SK-N-SH (cell line): ENCODE data around the gene ITGA2. TPM values are rescaled to one million over a fixed set of nuclear protein-coding genes. Genes with fewer than 3 reads are reported as not detected.

Experiments used
- CTCF ChIA-PET: fragments of 300-600, 350-600 bp; formaldehyde crosslinking; extraction: SDS; loops from one replicate; lab custom pipeline; 2021; lab: Yijun Ruan, JAX
- POLR2A ChIA-PET: fragments of 350-600 bp; sonication (Branson Sonifier 250); formaldehyde crosslinking; extraction: SDS; loops from one replicate; lab custom pipeline; 2020; ENCODE audit warnings: antibody characterized with exemption, inconsistent platforms; lab: Yijun Ruan, JAX
- DNase-seq: peaks from one replicate; pipeline ENCODE4 v3.0.0; 2012
- H2AFZ ChIP-seq: fragments of 200-600 bp; sonication (generic); 2 replicates; pipeline ENCODE4 v1.8.1; 2016; ENCODE audit warnings: antibody characterized with exemption, mild to moderate bottlenecking, low read depth
- H3F3A ChIP-seq: fragments of 200-600 bp; sonication (generic); replicated peaks from 2 replicates; pipeline ENCODE3; 2016; ENCODE audit warnings: antibody characterized with exemption, mild to moderate bottlenecking; ENCODE audit not compliant: insufficient read depth
- H3K27ac ChIP-seq, 2 experiments: fragments of 200-500 bp in 1 of 2; fragments of 200-600 bp in 1 of 2; sonication (Bioruptor generic) in 1 of 2; sonication (generic), shearing (Covaris generic) in 1 of 2; 2 replicates each; pipeline versions ENCODE4 v1.5.1 to v1.6.1; 2014 to 2016; ENCODE audit warnings: low read depth in 2 of 2, inconsistent platforms in 1 of 2, low read length in 1 of 2, mild to moderate bottlenecking in 1 of 2, mixed read lengths in 1 of 2
- H3K27me3 ChIP-seq: fragments of 200-600 bp; sonication (generic), shearing (Covaris generic); 2 replicates; pipeline ENCODE4 v1.6.1; 2016; ENCODE audit warnings: mixed run types; ENCODE audit not compliant: insufficient read depth
- H3K36me3 ChIP-seq, 2 experiments: fragments of 200-500 bp in 1 of 2; fragments of 200-600 bp in 1 of 2; sonication (Bioruptor generic) in 1 of 2; sonication (generic) in 1 of 2; replicated peaks in 1 of 2; 2 replicates each; pipeline versions ENCODE3 to v1.5.1; 2014 to 2016; ENCODE audit warnings: low read length in 1 of 2, mild to moderate bottlenecking in 1 of 2; ENCODE audit not compliant: insufficient read depth in 2 of 2, control insufficient read depth in 1 of 2
- H3K4me1 ChIP-seq, 2 experiments: fragments of 200-500 bp in 1 of 2; fragments of 200-600 bp in 1 of 2; sonication (Bioruptor generic) in 1 of 2; sonication (generic), shearing (Covaris generic) in 1 of 2; 2 replicates each; pipeline versions ENCODE4 v1.5.1 to v1.6.1; 2014 to 2016; ENCODE audit warnings: low read depth in 1 of 2, low read length in 1 of 2, mixed run types in 1 of 2; ENCODE audit not compliant: insufficient read depth in 2 of 2, control insufficient read depth in 1 of 2
- H3K4me2 ChIP-seq: fragments of 200-600 bp; sonication (generic), shearing (Covaris generic); 2 replicates; pipeline ENCODE4 v1.6.1; 2017; ENCODE audit warnings: mixed run types
- H3K4me3 ChIP-seq, 2 experiments: fragments of 200-500 bp in 1 of 2; fragments of 200-600 bp in 1 of 2; sonication (Bioruptor generic) in 1 of 2; sonication (generic), shearing (Covaris generic) in 1 of 2; 2 replicates each; pipeline versions ENCODE4 v1.5.1 to v1.8.1; 2014 to 2016; ENCODE audit warnings: low read depth in 2 of 2, inconsistent platforms in 1 of 2, low read length in 1 of 2, mild to moderate bottlenecking in 1 of 2, mixed read lengths in 1 of 2, moderate library complexity in 1 of 2
- H3K79me2 ChIP-seq: fragments of 200-600 bp; sonication (generic); 2 replicates; pipeline ENCODE4 v1.8.1; 2017; ENCODE audit warnings: mild to moderate bottlenecking; ENCODE audit not compliant: insufficient read depth
- H3K9ac ChIP-seq: fragments of 200-600 bp; sonication (generic); 2 replicates; pipeline ENCODE4 v1.6.1; 2017; ENCODE audit warnings: mixed run types
- H3K9me2 ChIP-seq: fragments of 200-600 bp; sonication (generic); 2 replicates; pipeline ENCODE4 v1.6.1; 2017; ENCODE audit warnings: mixed run types
- H3K9me3 ChIP-seq: fragments of 200-600 bp; sonication (generic); 2 replicates; pipeline ENCODE4 v1.6.1; 2017; ENCODE audit warnings: mixed run types, mild to moderate bottlenecking, moderate library complexity
- H4K20me1 ChIP-seq: fragments of 200-600 bp; sonication (generic); 2 replicates; pipeline ENCODE4 v1.6.1; 2017; ENCODE audit warnings: mild to moderate bottlenecking, mixed run types; ENCODE audit not compliant: insufficient read depth
- CTCF ChIP-seq: fragments of 200-600 bp; sonication (generic); IDR thresholded peaks from 2 replicates; pipeline ENCODE4 v1.6.1; 2017; ENCODE audit warnings: antibody characterized with exemption, mild to moderate bottlenecking, moderate library complexity
- EZH2phosphoT487 ChIP-seq: fragments of 200-600 bp; sonication (generic); IDR thresholded peaks from 2 replicates; pipeline ENCODE4 v1.6.1; 2017; ENCODE audit warnings: low read depth, mixed run types, mild to moderate bottlenecking, antibody characterized with exemption, moderate library complexity, borderline replicate concordance
- FOSL2 ChIP-seq: IDR thresholded peaks from 2 replicates; pipeline ENCODE4 v1.4.0; 2012; ENCODE audit warnings: low read depth, mild to moderate bottlenecking, moderate library complexity, borderline replicate concordance
- GABPA ChIP-seq: IDR thresholded peaks from 2 replicates; pipeline ENCODE4 v1.4.0; 2012; ENCODE audit warnings: low read depth, mild to moderate bottlenecking
- JUND ChIP-seq: IDR thresholded peaks from 2 replicates; pipeline ENCODE4 v1.4.0; 2012
- MEF2A ChIP-seq: IDR thresholded peaks from 2 replicates; pipeline ENCODE4 v1.4.0; 2012; ENCODE audit warnings: low read depth, borderline replicate concordance
- PBX3 ChIP-seq: IDR thresholded peaks from 2 replicates; pipeline ENCODE4; 2012
- RAD21 ChIP-seq: IDR thresholded peaks from 2 replicates; pipeline ENCODE4 v1.6.1; 2012; ENCODE audit warnings: mild to moderate bottlenecking, low read length
- RFX5 ChIP-seq: IDR thresholded peaks from 2 replicates; pipeline ENCODE4 v1.6.1; 2012; ENCODE audit warnings: mild to moderate bottlenecking, improper control_type of control experiment, low read length
- RXRA ChIP-seq: IDR thresholded peaks from 2 replicates; pipeline ENCODE4 v1.4.0; 2012; ENCODE audit warnings: low read depth, mild to moderate bottlenecking, borderline replicate concordance
- TAF1 ChIP-seq: IDR thresholded peaks from 2 replicates; pipeline ENCODE4 v1.6.1; 2012; ENCODE audit warnings: low read depth, mild to moderate bottlenecking, low read length, moderate library complexity, borderline replicate concordance
- TCF12 ChIP-seq: IDR thresholded peaks from 2 replicates; pipeline ENCODE4 v1.4.0; 2012
- USF1 ChIP-seq: IDR thresholded peaks from 2 replicates; pipeline ENCODE4 v1.4.0; 2012; ENCODE audit warnings: low read depth, borderline replicate concordance
- WGBS: methylation state at CpG from one replicate; pipeline ENCODE4 v1.1.6; 2017; ENCODE audit warnings: low lambda C conversion rate; 5-methylcytosine and 5-hydroxymethylcytosine counted together
- polyA plus RNA-seq, 3 experiments: library from polyadenylated mRNA; depleted of rRNA; stranded (reverse); fragments of >200 nt; gene quantifications; 2 replicates each; pipeline ENCODE4 v1.2.3, GENCODE V29; 2012

ITGA2 gene
- polyA plus RNA-seq, 1 of the 3 experiments (the other 2 are of a cell fraction) = 38.2 TPM

GRCh38 chr5:53120165-53120564 is 131.0 kb downstream of the ITGA2 start (continued):
- TF ChIP-seq USF1 = no peak

- no peak for DNase-seq
- H3K36me3 ChIP-seq = no peaks in the 10 kb centered on the region
- H3K4me3 ChIP-seq = no peak overlapping the region
- CTCF ChIA-PET = interaction anchor here (0.8 to 2.8 kb wide), 6 partner anchors 22 to 1287 kb away, joined by 3 to 9 read pairs (median 4); no protein-coding TSS in a partner anchor
- H3F3A ChIP-seq = peaks cover 12% of the 10 kb centered on the region
- no peaks in the 10 kb centered on the region for H3K79me2 ChIP-seq
- H3K4me1 ChIP-seq = peaks cover 0 to 12% of the 10 kb centered on the region in 2 experiments; a peak in 2 of 4 replicates
- no peak overlapping the region for H2AFZ ChIP-seq
- no peak overlapping the region for H3K27ac ChIP-seq
- no peaks in the 10 kb centered on the region for H4K20me1 ChIP-seq
- H3K9me2 ChIP-seq = no peaks in the 10 kb centered on the region
- H3K4me2 ChIP-seq = no peak overlapping the region
- H3K9me3 ChIP-seq = no peaks in the 10 kb centered on the region
- H3K9ac ChIP-seq = no peak overlapping the region
- POLR2A ChIA-PET = no interaction called here
- TF ChIP-seq CTCF = peak; percentile 63
- no peak for TF ChIP-seq EZH2phosphoT487
- TF ChIP-seq RAD21 = peak; percentile 30; the same call in 1 of the 2 replicates
- no peak for TF ChIP-seq RFX5
- TF ChIP-seq RXRA = no peak
- no peaks in the 10 kb centered on the region for H3K27me3 ChIP-seq
Observed at GRCh38 chr5:53123702-53124101, 134.6 kb downstream of the ITGA2 start.

- TF ChIP-seq PBX3 = peak; percentile 41
- TF ChIP-seq TAF1 = no peak
- TF ChIP-seq TCF12 = peak; percentile 30; the same call in 1 of the 2 replicates
- TF ChIP-seq FOSL2 = peak; percentile 91
- TF ChIP-seq GABPA = no peak
- no peak for TF ChIP-seq EZH2phosphoT487
- TF ChIP-seq USF1 = no peak
- no peak for TF ChIP-seq MEF2A
- TF ChIP-seq JUND = peak; percentile 61
- ChIA-PET CTCF (interaction anchor here (1.2 kb wide), 1 partner anchor 19 kb away, joined by 3 read pairs; no protein-coding TSS in a partner anchor), POLR2A (no interaction called here)
- DNase-seq = no peak
- H3F3A ChIP-seq = peaks cover 15% of the 10 kb centered on the region
- H3K4me2 ChIP-seq = peak overlapping the region; percentile 42
- H3K27ac ChIP-seq = peak overlapping the region in 1 of 2 experiments; percentile 68; a peak in 2 of 4 replicates
- peaks cover 0 to 12% of the 10 kb centered on the region in 2 experiments; a peak in 2 of 4 replicates for H3K4me1 ChIP-seq
- H3K9me3 ChIP-seq = no peaks in the 10 kb centered on the region
- H3K36me3 ChIP-seq = no peaks in the 10 kb centered on the region
- WGBS = 68% methylated on average over 3 of the region's 3 CpGs
- no peaks in the 10 kb centered on the region for H3K79me2 ChIP-seq
- H3K27me3 ChIP-seq = no peaks in the 10 kb centered on the region
- no peak overlapping the region for H3K4me3 ChIP-seq
- H3K9me2 ChIP-seq = no peaks in the 10 kb centered on the region
- no peaks in the 10 kb centered on the region for H4K20me1 ChIP-seq
- H2AFZ ChIP-seq = peak overlapping the region; percentile 13; the same call in 1 of the 2 replicates
- no peak overlapping the region for H3K9ac ChIP-seq
Observed at GRCh38 chr5:53126521-53126920, 137.4 kb downstream of the ITGA2 start.
